ENCODE results near the gene SRPK3. TPM values are rescaled to one million over a fixed set of nuclear protein-coding genes. Genes with fewer than 3 reads are reported as not detected.

Gene SRPK3
- total RNA-seq, 2 experiments from 2014 or later, result not detected

DNA sequence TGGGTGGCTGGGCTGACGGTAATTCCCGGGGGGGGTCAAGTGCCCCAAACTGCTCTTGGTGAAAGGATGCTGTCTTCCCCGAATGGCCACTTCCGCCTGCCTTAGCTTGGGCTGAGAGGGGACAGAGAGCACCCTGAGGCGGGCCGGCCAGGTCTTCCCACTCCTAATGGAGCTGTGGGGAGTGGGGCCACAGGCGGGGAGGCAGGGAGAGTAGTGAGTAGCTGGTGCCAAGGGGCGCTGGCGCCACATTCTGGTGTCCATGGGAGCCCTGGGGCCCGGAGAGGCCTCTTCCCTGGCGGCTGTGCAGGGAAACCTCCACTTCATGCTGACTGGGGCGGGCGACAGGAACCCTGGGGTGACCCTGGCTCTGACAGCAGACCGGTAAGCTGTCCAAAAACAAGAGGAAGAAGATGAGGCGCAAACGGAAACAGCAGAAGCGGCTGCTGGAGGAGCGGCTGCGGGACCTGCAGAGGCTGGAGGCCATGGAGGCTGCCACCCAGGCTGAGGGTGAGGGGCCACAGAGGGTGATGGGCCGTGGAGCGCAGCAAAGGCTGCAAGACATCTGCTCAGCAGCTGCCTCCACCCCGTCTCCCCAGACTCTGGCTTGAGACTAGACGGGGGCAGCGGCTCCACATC lies 2.7 kb downstream of the SRPK3 start:
- Histone ChIP-seq H3K4me1 (ENCODE audit: insufficient read depth, low read length) (no peaks in the 10 kb centered on the region), H3K36me3 (ENCODE audit: insufficient read depth, low read length) (peaks cover 16% of the 10 kb centered on the region), H3K27me3 (ENCODE audit: control insufficient read depth in 1 of 2, insufficient read depth in 2 of 2, low read length in 2 of 2) (peaks cover 0 to 4% of the 10 kb centered on the region in 2 experiments), H3K9me3 (ENCODE audit: control insufficient read depth in 1 of 2, insufficient read depth in 1 of 2, low read length in 2 of 2) (peaks cover 0 to 6% of the 10 kb centered on the region in 2 experiments), H3K27ac (ENCODE audit: low read depth in 1 of 2, low read length in 2 of 2) (no peak overlapping the region), H3K4me3 (ENCODE audit: low read length) (no peak overlapping the region)
- Mint-ChIP-seq H3K27ac (no peak overlapping the region), H3K27me3 (peaks cover 5% of the 10 kb centered on the region), H3K9me3 (no peaks in the 10 kb centered on the region), H3K36me3 (ENCODE audit: low read depth) (peaks cover 8% of the 10 kb centered on the region), H3K4me1 (ENCODE audit: low read depth) (peaks cover 5% of the 10 kb centered on the region), H3K4me3 (no peak overlapping the region)
- intact Hi-C loops (cut with DNase I, micrococcal nuclease), result no loop called here
- ATAC-seq (ENCODE audit: poor library complexity) (no peak), DNase-seq (no peak)
- ChIA-PET POLR2A (no interaction called here), CTCF (no interaction called here)
- TF ChIP-seq, protein P1, sequence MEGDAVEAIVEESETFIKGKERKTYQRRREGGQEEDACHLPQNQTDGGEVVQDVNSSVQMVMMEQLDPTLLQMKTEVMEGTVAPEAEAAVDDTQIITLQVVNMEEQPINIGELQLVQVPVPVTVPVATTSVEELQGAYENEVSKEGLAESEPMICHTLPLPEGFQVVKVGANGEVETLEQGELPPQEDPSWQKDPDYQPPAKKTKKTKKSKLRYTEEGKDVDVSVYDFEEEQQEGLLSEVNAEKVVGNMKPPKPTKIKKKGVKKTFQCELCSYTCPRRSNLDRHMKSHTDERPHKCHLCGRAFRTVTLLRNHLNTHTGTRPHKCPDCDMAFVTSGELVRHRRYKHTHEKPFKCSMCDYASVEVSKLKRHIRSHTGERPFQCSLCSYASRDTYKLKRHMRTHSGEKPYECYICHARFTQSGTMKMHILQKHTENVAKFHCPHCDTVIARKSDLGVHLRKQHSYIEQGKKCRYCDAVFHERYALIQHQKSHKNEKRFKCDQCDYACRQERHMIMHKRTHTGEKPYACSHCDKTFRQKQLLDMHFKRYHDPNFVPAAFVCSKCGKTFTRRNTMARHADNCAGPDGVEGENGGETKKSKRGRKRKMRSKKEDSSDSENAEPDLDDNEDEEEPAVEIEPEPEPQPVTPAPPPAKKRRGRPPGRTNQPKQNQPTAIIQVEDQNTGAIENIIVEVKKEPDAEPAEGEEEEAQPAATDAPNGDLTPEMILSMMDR (IDR thresholded peaks at IDR 0.05), result no peak

DNA sequence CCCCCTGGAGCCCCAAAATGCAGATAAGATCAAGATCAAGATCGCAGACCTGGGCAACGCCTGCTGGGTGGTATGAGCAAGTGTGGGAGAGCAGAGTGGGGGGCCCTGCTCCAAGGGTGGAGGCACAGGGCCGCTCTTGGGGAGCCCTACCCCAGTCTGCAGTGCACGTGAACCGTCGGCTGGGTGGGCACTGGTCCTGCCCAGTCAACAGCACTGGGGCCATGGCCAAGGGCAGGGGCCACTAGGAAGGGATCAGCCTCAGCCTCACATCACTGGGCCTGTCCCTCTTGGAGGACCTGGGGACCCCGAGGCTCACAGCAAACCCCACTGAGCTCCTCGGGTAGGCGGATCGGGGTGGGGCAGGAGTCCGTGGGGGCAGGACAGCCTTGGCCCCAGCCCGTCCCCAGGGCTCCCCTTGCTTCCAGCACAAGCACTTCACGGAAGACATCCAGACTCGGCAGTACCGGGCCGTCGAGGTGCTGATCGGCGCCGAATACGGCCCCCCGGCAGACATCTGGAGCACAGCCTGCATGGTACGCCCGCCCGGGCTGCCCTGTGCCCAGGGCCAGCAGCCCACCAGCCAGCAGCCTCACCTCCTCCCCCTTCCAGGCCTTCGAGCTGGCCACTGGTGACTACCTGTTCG lies 3.6 kb downstream of the SRPK3 start:
- no peak overlapping the region for H3K4me3 ChIP-seq (ENCODE audit: low read length)
- H3K27ac ChIP-seq (ENCODE audit: low read depth in 1 of 2, low read length in 2 of 2), result no peak overlapping the region
- no peak overlapping the region for H3K4me3 Mint-ChIP-seq
- no peak overlapping the region for H3K27ac Mint-ChIP-seq
- TF ChIP-seq, protein P1 (IDR thresholded peaks at IDR 0.05), result no peak
- no peak for ATAC-seq (ENCODE audit: poor library complexity)
- H3K27me3 Mint-ChIP-seq, result peaks cover 5% of the 10 kb centered on the region
- intact Hi-C loops (cut with DNase I, micrococcal nuclease), result no loop called here
- H3K36me3 ChIP-seq (ENCODE audit: insufficient read depth, low read length), result peaks cover 22% of the 10 kb centered on the region
- no peaks in the 10 kb centered on the region for H3K4me1 ChIP-seq (ENCODE audit: insufficient read depth, low read length)
- H3K27me3 ChIP-seq (ENCODE audit: control insufficient read depth in 1 of 2, insufficient read depth in 2 of 2, low read length in 2 of 2), result peaks cover 0 to 4% of the 10 kb centered on the region in 2 experiments
- CTCF ChIA-PET, result no interaction called here
- no peaks in the 10 kb centered on the region for H3K9me3 Mint-ChIP-seq
- peaks cover 5% of the 10 kb centered on the region for H3K4me1 Mint-ChIP-seq (ENCODE audit: low read depth)
- peaks cover 8% of the 10 kb centered on the region for H3K36me3 Mint-ChIP-seq (ENCODE audit: low read depth)
- no peak for DNase-seq
- POLR2A ChIA-PET, result no interaction called here
- H3K9me3 ChIP-seq (ENCODE audit: control insufficient read depth in 1 of 2, insufficient read depth in 1 of 2, low read length in 2 of 2), result peaks cover 0 to 6% of the 10 kb centered on the region in 2 experiments

DNA sequence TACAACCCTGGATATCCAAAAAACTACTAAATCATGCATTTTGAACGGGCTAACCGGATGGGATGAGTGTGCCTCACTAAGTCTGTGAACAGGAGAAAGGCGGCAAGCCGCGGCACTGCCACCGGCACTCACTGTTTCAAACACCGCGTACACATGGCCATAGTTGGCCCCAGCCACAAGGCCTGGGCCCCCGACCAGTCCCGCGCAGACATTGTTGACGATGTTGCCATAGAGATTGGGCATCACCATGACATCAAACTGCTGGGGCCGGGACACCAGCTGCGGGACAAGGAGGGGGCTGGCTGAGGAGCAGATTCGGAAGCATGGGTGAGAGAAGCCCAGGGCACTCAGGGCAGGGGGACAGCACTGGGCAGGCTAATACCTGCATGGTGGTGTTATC lies 5.8 kb downstream of the SRPK3 start:
- no peaks in the 10 kb centered on the region for H3K4me1 Mint-ChIP-seq (ENCODE audit: low read depth)
- DNase-seq (no peak), ATAC-seq (ENCODE audit: poor library complexity) (no peak)
- Histone ChIP-seq H3K4me3 (ENCODE audit: low read length) (no peak overlapping the region), H3K36me3 (ENCODE audit: insufficient read depth, low read length) (peaks cover 26% of the 10 kb centered on the region), H3K4me1 (ENCODE audit: insufficient read depth, low read length) (peaks cover 4% of the 10 kb centered on the region), H3K9me3 (ENCODE audit: control insufficient read depth in 1 of 2, insufficient read depth in 1 of 2, low read length in 2 of 2) (no peaks in the 10 kb centered on the region), H3K27ac (ENCODE audit: low read depth in 1 of 2, low read length in 2 of 2) (no peak overlapping the region), H3K27me3 (ENCODE audit: control insufficient read depth in 1 of 2, insufficient read depth in 2 of 2, low read length in 2 of 2) (no peaks in the 10 kb centered on the region)
- H3K4me3 Mint-ChIP-seq, result no peak overlapping the region
- TF ChIP-seq, protein P1 (IDR thresholded peaks at IDR 0.05), result no peak
- ChIA-PET CTCF (no interaction called here), POLR2A (no interaction called here)
- peaks cover 11% of the 10 kb centered on the region for H3K36me3 Mint-ChIP-seq (ENCODE audit: low read depth)
- no peaks in the 10 kb centered on the region for H3K27me3 Mint-ChIP-seq
- no peaks in the 10 kb centered on the region for H3K9me3 Mint-ChIP-seq
- intact Hi-C loops (cut with DNase I, micrococcal nuclease), result no loop called here
- H3K27ac Mint-ChIP-seq, result no peak overlapping the region

All from CD4-positive, alpha-beta T cell (primary cell).